GM23248 (cell line): ENCODE measurements around the gene TFR2.

Experiments used
- EZH2 ChIP-seq: fragments of 200-600 bp; sonication (generic); IDR thresholded peaks from 2 replicates; pipeline ENCODE4 v1.6.1; 2018; ENCODE audit warnings: antibody characterized with exemption, mild to moderate bottlenecking; ENCODE audit not compliant: insufficient read depth, poor library complexity, severe bottlenecking
- EZH2phosphoT487 ChIP-seq: fragments of 200-600 bp; sonication (generic); IDR thresholded peaks from 2 replicates; pipeline ENCODE4 v1.6.1; 2018; ENCODE audit warnings: antibody characterized with exemption, moderate library complexity, mild to moderate bottlenecking, low read depth; ENCODE audit not compliant: insufficient read depth

DNA sequence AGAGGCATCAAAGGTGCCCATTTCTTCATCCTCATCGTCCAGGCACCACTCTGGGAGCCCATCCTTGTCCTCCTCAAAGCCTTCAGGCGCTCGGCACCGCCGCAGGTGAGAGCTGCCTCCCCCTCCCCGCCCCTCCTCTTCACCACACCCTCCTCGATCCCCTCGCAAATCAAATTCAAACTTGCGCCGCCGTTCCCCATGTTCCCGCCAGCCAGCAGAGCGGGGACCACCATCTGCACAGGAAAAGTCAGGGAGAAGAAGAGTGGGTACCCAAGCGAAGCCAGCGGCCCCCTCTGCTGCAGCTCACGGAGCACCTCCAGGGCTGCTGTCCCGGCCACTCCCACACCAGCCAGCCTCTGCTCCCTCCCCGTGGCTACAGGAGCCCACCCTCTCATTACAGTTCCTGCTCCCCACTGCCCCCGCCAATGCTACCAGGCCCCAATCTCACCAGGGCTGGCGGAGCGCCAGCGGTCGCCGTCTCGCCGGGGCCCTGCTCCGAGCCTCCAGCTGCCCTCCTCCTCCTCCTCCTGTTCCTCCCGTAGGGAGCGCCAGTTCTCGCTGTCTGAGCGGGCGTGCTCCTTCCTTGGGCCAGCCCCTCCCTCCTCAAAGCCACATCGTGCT is 45.0 kb upstream of the TFR2 start:
- TF ChIP-seq EZH2 (no peak), EZH2phosphoT487 (no peak)
